ENCODE data around the gene OR6C4. TPM values are rescaled to one million over a fixed set of nuclear protein-coding genes. Genes with fewer than 3 reads are reported as not detected.
"Not testable (repeated sequence)": the region's sequence is repeated elsewhere in the genome, so short reads cannot be mapped to it uniquely, and the experiment has no call there.

The OR6C4 gene
- total RNA-seq, result not detected

- DNase-seq, result no peak
Measured at GRCh38 chr12:55549302-55549701, at the start of gene OR6C4. TSS of gene OR6C4 (plus strand) at chr12:55549602. CDS start at chr12:55551227, 1,625 bp downstream.

GRCh38 chr12:55499810-55500252, 49.6 kb upstream of the OR6C4 start:
- DNase-seq, result peak; percentile 11

GRCh38 chr12:55501601-55502000, 47.8 kb upstream of the OR6C4 start:
- no peak for DNase-seq

- DNase-seq, result no peak
Measured at GRCh38 chr12:55515696-55516095, 33.7 kb upstream of the OR6C4 start.

GRCh38 chr12:55516391-55516790, 33.0 kb upstream of the OR6C4 start:
- DNase-seq, result no peak

GRCh38 chr12:55548235-55548634, 1.2 kb upstream of the OR6C4 start:
- DNase-seq, result not testable (repeated sequence)

- DNase-seq, result no peak
Measured at GRCh38 chr12:55548756-55549155, 646 bp upstream of the OR6C4 start.

GRCh38 chr12:55554296-55554695, 4.9 kb downstream of the OR6C4 start:
- DNase-seq, result no peak

GRCh38 chr12:55570060-55570459, 20.7 kb downstream of the OR6C4 start:
- DNase-seq, result not testable (repeated sequence)

- DNase-seq, result not testable (repeated sequence)
Measured at GRCh38 chr12:55570689-55571088, 21.3 kb downstream of the OR6C4 start.

GRCh38 chr12:55572168-55572567, 22.8 kb downstream of the OR6C4 start, which contains the start of gene OR2AP1:
TSS of gene OR2AP1 (plus strand) at chr12:55572468. CDS start at chr12:55574415, 1,947 bp downstream.
- DNase-seq, result no peak

GRCh38 chr12:55582066-55582465, 32.7 kb downstream of the OR6C4 start:
- DNase-seq, result no peak

- DNase-seq, result no peak
Measured at GRCh38 chr12:55585817-55586216, 36.4 kb downstream of the OR6C4 start.

GRCh38 chr12:55590152-55590551, 40.8 kb downstream of the OR6C4 start:
- not testable (repeated sequence) for DNase-seq

Other genes starting within 250 kb of the OR6C4 start
- not detected for gene OR6C1, start 235.3 kb upstream of the OR6C4 start, total RNA-seq
- not detected for gene OR6C3, start 218.9 kb upstream of the OR6C4 start, total RNA-seq
- gene OR6C75, start 186.6 kb upstream of the OR6C4 start, total RNA-seq, result not detected
- not detected for gene OR6C65, start 149.1 kb upstream of the OR6C4 start, total RNA-seq
- gene OR6C76, start 123.3 kb upstream of the OR6C4 start, total RNA-seq, result not detected
- not detected for gene OR6C2, start 105.5 kb upstream of the OR6C4 start, total RNA-seq
- not detected for gene OR6C70, start 79.5 kb upstream of the OR6C4 start, total RNA-seq
- gene OR6C68, start 57.2 kb upstream of the OR6C4 start, total RNA-seq, result not detected
- not detected for gene OR2AP1, start 22.9 kb downstream of the OR6C4 start, total RNA-seq
- gene OR10P1, start 87.3 kb downstream of the OR6C4 start, total RNA-seq, result not detected
- gene ITGA7, start 158.3 kb downstream of the OR6C4 start, total RNA-seq, result 278 TPM
- gene BLOC1S1, start 166.4 kb downstream of the OR6C4 start, total RNA-seq, result 78.9 TPM
- 18.8 TPM for gene RDH5, start 170.8 kb downstream of the OR6C4 start, total RNA-seq
- 710 TPM for gene CD63, start 179.4 kb downstream of the OR6C4 start, total RNA-seq
- gene GDF11, start 193.5 kb downstream of the OR6C4 start, total RNA-seq, result 4.5 TPM